CD4-positive, alpha-beta T cell treated with Interleukin-15 for 4 hours (primary cell): ENCODE data around the gene ACSF3.

Experiments used
- DNase-seq: peaks from one replicate; pipeline ENCODE4 v3.0.0-alpha.2; 2020; ENCODE audit warnings: low spot score

The ACSF3 gene

DNA sequence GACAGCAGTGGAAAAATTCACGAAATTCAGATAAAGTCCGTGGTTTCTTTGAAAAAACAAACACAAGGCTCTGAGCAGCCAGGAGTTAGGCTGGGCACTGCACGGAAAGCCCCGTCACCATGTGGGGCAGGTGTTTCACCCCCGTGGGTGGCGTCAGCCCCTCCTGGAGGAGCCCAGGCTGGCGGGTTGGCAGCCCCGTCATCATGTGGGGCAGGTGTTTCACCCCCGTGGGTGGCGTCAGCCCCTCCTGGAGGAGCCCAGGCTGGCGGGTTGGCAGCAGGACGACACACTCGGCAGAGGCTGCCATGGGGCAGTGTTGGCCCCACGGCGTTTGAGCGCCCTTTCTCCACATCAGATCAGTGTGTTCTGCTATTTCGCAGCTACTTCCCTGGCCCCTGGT is 38.1 kb downstream of the ACSF3 start:
- no peak for DNase-seq

DNA sequence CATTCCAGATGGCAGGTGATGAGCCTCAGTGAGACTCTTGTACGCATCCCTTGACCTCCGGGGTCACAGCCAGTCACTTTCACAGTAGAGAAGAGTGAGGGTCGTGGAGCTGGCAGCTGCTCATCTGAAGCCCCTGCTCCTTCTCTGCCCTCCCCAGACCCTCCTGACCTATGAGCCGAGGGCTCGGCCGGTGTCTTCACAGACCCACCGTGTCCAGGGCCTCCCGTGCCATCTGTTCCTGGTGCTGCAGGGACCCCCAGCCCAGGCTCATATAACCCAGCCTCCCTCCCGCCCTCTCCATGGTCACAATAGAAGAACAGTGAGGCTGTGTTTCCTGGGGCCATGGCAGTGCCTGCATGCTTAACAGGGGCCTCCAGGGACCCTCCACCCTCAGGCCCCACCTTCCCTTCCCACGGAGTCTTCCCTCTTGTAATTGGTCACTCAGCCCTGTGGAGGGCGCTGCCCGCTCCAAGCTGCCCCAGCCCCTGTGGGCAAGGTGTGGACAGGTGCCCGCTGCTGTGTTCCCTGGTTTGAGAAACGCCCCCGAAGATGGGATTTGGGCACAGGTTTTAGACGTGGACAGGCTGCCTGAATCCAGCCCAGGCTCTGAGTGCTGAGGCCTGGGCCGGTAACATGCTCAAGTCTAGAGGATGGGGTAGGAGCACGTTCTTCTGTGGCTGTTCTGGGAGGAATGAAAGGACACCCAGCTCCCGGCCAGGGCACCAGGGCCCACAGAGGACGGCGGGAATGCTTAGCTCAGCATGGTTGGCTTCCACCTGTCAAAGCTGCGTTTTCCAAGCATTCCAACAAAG is 38.7 kb downstream of the ACSF3 start:
- DNase-seq = no peak

DNA sequence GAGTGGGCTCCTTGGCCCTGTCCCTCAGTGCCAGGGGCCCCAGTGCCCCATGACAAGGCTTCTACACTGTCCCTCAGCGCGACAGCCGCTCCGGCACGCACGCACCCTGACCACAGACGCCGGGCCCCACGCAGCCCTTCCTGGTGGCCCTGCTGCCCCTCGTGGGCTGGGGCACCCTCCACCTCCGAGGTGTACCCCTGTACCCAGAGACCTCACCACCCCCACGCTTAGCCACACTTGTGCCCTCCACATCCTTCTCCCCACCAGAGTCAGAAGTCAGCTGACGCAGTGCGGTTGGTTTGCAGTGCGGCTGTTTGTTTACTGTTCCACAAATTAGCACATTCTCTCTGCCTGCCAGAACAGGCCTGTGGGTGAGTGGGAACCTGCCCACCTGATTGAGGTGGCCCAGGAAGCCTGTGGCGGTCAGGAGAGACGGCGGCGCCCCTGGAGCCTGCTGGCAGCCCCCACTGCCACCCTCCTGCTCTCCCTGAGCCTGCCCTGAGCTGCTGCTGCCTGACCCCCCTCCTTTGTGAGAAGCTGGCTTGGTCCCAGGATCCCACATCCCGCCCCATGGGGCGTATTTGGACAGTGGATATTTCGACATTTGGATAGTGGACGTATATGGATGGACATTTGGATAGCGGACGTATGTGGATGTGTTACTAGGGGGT is 39.9 kb downstream of the ACSF3 start:
- no peak for DNase-seq

DNA sequence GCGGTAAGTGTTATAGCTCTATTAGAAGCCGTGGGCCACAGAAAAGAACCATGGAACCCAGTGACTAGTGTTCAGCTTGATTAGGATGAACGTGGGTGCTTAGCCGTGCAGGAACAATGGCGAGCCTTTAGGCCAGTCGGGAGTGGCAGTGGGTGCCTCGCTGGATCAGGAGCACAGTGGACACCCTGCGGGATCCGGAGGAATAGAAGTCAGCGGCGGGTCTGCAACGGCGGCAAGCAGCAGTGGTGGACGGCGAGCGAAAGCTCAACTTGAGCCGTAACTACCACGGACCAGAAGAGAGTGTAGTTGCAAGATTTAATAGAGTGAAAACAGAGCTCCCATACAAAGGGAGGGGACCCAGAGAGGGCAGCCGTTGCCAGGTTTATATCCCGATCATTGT is 40.6 kb downstream of the ACSF3 start:
- DNase-seq = no peak

DNA sequence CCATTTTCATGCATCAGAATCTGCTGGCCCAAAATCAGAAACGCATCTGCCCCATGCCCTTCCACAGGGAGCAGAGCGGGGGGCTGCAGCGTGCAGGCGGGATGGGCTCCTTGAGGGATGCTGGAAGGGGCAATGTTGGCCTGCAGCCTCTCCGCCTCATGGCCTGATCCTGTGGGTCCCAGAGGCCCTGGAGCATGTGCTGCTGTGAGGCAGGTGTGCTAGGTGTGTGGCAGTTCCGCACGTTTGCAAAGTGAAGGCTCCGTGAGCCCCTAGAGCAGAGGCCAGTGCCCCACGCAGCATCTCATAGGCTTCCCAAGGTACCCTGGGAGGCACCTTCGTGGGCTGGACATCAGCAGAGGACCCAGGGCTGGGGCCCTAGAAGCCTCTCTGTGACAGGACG is 41.5 kb downstream of the ACSF3 start:
- no peak for DNase-seq

DNA sequence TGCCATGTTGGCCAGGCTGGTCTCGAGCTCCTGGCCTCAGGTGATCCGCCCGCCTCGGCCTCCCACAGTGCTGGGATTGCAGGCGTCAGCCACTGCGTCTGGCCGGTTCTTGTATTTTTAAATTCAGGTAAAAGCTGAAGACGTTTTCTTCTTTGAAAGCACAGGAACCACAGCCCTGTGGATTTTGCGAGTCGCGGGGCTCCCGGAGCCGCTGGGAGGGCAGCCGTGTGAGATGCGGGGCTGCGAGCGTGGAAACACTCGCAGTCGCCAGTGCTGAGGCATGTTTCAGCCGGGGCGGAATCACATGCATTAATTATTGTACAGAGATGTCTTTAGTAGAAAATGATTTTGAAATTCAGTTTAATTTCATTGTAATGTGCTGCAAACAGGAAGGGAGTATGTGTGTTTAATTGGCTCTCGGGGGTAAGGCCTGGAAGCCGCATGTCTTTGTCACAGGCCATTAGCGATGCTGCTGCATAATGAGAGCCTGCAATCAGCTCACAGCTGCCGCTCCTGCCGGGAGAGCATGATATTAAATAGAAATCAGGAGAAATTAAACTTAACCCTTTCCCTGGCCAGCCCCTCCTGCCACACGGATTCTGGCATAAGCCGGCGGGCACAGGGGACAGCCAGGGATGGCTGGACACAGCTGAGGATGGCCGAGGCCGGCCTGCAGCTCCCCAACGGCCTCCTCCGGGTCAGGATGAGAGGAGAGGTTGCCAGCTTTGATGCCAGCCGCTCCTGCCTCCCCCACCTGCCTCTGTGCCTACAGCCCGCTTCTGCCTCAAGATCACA is 42.5 kb downstream of the ACSF3 start:
- DNase-seq = no peak

DNA sequence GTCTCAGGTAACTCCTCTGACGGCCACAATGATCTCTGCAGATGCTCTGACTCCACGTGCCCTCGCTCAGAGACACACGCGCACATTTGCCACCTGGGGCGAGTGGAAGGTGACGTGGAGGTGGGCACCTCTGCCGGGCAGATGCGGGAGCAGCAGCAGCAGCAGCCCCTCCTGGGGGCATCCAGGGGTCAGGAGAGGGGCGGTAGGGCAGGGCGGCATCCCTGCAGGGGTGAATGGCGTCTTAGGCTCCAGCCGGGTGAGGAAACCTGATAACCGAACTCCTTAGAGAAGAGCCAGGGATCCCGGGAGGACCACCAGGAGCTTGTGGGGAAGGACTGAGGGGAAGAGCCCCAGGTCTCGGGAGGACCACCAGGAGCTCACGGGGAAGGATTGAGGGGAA is 43.3 kb downstream of the ACSF3 start:
- no peak for DNase-seq

DNA sequence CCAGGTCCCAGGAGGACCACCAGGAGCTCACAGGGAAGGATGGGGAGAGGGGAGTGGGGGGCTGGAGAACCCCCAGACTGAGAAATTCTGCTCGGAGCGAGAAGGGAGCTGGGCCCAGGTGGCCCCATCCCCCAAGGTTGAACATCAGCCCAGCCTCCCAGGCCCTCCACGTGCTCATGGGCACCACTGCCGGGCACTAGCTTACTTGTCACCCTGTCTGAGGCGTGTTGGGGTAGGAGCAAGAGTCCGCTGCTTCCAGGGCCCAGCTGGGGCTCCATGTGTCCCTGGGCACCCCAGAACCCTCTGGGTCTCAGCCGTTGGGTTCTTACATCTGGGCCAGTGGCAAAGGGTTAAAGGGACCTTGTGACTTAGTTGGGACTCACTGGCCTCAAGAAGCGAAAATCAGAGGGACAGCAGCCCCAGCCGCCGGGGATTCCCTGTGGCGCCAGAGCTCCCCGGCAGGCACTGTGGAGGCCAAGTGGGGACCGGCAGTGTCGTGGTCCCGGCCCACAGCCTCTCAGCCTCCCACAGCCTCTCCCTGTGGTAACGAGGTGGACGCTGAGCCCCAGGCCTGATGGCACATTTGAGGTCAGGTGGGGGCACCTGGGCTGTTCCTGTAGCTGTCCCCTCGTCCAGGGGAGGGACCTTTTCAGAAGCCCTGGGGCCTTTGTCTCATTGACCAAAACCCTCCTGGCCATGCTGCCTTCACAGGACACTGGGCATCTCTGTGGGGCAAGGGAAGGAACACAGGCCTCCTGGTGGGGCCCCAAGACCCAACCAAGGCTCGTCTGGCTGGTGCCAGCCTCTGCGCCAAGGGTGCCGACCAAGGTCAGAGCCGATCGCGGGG is 44.2 kb downstream of the ACSF3 start:
- DNase-seq = no peak

DNA sequence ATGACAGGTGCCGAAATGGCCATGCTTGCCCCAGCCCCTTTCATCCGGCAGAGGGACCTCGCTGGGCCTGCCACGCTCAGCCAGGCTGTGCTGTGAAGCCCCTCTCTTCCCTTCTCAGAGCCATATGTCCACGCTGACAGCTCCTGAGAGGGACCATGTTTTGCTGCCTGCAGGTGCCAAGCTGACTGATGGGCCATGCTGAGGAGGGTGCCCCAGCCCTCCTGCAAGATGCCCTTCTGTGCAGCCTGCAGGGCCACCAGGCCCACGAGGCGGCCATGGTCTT is 44.8 kb downstream of the ACSF3 start:
- DNase-seq = no peak

DNA sequence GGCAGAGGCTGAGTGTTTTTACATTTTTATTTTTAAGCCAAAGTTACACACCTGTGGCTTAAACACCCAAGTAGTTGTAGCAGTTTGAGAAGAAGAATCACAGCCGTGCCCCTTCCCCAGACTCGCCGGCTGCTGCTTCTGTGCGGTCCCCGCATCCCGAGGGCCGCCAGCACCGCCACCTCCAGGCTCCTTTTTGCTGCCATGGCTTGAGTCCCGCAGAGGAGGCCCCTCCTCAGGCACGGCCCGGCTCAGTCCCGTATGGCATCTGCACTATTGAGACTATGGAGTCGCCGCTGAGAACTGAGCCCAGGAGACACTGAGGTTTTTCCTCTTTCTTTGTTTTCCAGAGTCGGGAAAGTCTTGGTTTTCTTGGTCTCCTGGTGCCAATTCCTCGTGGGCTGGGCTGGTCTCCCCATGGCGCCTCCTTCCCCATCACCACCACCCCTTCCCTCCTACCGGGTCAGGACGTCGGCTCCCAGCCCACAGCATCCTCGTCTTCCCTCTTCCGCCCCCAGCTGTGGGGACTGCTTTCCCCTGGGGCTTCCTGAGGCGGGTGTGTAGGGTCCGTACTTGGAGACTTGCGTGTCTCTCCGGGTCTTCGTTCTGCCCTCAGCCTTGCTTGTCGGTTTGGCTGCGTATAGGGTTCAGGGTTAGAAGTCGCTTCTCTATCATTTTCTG is 45.3 kb downstream of the ACSF3 start:
- DNase-seq = no peak

DNA sequence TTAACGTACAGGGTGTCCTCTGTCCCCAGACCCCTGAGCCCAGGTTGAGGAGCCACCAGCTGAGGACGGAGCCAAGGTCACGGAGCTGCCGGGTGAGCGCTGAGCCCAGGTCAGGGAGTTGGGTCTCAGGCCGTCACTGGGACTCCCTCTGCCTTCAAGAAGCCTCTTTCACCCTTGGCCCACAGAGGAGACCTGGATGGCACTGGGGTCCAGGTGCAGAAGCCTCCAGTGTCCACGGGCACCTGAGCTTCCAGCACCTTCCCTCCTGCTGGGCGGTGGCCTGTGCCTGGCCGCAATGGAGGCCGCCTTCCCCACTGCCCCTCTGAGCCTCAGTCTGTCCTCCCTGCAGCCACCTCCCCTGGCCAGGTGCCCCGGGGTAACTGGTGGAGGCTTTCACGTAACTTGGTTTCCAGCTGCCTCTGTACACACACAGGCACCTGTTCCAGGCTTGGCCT is 46.3 kb downstream of the ACSF3 start:
- no peak for DNase-seq

DNA sequence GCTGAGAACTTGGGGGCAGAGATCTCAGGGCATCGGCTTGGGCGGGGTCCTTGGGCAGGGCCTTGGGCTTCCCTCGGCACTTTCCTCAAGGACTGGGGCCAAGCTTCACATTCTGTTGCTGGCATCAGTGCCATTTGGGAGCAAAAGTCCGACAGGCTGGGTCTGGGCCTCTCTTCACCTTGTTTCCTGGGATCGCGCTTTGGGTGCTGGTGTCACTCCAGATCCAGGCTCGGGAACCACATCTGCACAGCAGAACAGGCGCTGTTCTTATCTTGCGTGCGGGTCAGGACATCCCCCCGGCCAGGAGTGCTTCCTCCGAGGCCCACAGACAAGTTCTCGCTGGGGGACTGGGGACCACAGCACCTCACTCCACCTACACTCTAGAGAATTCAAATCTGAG is 46.7 kb downstream of the ACSF3 start:
- DNase-seq = no peak

DNA sequence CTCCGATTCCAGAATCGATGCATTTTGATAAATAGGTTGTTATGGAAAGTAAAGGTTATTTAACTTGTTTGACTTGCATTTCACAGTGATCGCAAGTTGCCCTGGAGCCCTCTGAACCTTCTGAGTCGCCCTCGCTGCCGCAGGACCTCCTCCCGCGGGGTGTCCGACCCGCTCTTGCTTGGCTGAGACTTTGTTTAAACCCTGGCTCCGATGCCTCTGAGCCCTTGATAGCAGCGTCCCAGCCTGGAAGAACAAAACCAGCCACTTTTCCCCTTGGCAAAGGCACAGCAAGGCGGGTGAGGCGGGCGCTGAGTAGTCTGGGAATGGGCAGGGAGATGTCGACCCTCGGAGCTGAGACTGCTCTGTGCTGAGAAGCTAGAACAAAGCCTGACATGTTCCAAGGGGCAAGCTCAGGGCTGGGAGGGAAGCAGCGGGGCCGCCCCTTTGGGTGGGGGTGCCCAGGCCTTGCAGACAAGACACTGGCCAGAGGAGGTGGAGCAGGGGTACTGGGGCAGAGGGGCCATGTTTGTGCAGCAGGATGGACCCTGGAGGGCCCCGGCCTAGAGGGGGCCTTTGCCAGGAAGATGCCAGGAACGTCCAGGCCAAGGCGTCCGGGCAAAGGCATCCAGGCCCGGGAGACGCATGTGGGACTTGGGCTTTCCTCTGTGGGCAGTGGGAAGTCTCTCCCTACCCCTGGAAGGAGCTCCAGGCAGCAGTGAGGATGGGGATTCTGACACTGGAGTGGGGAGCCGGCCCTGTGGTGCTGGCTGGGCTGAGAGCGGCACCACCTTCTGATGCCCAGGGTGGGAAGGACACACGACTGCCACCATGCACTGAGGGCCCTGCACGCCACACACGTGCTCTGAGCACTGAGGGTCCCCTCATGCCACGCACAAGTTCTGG is 47.6 kb downstream of the ACSF3 start:
- no peak for DNase-seq

DNA sequence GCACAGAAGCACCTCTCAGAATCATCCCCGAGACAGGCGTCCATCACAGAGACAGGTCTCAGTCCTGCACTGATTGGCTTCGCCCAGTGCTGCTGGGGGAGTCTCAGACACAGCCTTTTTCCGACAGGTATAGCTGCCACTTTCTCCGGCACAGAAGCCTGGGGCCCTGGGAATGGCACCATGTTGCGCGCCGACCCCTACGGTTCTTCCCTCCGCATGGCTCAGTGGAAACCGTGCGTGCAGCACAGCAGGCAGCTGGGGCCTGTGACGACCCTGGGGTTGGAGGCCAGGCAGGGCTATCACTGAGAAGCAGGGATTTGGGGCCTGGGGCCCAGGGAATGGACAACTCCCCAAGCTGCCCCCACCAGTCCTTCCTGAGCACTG is 48.2 kb downstream of the ACSF3 start:
- DNase-seq = no peak

DNA sequence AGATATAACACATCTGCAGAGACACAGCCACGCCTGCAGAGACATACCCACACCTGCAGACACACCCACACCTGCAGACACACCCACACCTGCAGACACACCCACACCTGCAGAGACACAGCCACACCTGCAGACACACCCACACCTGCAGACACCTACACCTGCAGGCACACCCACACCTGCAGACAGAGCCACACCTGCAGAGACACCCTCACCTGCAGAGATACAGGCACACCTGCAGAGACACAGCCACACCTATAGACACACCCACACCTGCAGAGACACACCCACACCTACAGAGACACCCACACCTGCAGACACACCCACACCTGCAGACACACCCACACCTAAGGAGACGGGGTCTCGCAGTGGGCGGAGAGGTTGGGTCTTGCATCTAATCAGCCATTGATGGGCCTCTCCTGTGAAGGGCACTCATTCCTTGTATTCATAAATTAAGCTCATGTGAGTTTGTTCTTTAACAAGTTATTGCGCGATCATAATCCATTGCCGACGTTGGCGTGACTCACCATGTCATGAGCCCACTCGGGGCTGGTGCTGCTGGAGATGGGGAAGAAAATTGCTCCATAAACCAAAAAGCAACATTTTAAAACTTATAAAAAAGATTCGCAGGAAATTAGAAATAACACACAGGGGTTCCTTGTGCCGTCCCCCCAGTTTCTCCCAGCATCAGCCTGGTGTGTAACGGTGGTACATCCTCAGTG is 49.0 kb downstream of the ACSF3 start:
- DNase-seq = no peak

DNA sequence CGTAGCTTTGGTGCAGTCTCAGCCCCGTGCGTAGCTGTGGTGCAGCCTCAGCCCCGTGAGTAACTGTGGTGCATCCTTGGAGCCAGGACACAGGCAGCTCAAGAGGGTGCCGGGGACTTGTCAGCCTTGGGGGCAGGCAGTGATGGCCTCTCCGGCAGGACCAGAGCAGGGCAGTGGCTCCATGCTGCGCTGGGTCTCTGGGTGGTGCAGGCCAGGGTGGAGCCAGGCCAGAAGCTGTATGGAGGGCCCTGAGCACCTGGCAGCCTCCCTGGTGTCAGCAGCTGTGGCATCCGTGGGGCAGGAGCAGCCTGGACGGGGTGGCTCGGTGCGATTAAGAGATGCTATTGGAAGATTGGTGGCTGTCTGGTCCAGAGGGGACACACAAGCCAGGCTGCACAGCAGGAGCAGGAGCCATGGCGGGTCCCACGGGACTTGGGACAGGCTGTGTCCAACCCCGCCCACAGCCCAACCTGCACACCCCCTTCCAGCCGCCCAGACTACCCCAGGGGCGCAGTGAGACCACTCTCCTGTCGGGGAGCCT is 49.6 kb downstream of the ACSF3 start:
- no peak for DNase-seq

DNA sequence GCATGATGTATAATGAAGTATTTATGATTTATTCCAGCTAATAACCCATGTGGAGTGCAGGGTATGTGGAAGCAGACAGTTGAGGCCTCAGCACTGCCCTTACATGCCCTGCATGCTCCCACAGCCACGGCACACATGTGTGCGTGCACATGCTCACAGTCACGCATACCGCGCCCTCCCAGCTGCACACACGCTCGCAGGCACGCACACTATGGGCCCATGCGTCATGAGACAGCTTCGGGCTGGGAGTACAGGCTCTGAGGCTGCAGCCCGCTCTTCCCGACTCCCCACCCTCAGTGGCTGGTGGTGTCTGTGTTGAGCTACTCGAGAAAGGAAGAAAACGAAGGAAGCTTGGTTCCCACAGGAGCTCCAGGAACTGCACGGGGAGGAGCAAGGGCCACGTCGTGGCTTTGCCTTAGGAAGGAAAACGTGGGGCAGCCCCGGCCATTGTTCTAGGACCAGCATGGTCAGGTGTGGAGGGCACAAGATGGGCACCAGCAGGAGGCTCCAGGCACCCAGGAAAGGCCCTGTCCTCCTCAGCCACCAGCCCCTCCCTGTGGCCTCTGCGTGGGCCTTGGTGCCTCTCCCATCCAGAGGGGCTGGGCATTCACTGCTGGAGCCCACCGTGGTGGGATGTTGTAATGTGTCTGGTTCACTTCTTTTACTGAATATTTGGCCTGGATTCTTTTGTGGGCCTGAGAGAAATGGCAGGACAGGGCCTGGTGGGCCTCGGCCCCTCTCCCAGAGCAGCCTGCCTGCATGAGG is 50.4 kb downstream of the ACSF3 start:
- no peak for DNase-seq

DNA sequence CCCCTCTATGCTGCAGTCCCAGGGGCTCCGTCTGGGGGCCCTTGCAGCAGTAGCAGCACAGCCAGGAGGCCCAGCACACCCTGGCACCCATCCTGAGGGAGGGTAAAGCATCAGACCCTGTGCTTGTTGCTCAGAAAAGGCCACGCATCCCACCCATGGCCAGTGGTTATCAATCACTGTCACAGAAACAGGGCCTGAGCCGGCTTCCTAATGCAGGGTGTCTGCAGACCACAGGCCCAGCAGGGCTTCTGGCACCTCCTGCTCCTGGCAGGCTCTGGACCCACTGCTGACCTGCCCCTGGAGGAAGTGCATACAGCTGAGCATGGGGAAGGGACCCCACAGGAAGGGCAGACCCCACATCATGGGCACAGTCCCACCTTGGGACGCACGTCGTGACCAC is 51.0 kb downstream of the ACSF3 start:
- no peak for DNase-seq
